HFF-Myc (cell line): ENCODE measurements around the gene RABL3.
A peak's percentile ranks its signal among the peaks of the same experiment; 100 is the strongest.
"Not testable (repeated sequence)": the region's sequence is repeated elsewhere in the genome, so short reads cannot be mapped to it uniquely, and the experiment has no call there.

ENCODE experiments used
- DNase-seq: peaks from one replicate; pipeline ENCODE4 v3.0.0-alpha.2; 2011; ENCODE audit warnings: low read depth; ENCODE audit errors: extremely low read depth
- H3K4me3 ChIP-seq: replicated peaks from 2 replicates; pipeline ENCODE4 v1.5.1; 2011; ENCODE audit warnings: low read depth, mild to moderate bottlenecking, control low read depth, low read length
- CTCF ChIP-seq: IDR thresholded peaks from 2 replicates; pipeline ENCODE4 v1.5.1; 2012; ENCODE audit warnings: mild to moderate bottlenecking, low read depth, low read length, control low read depth; ENCODE audit errors: missing control alignments

The RABL3 gene

DNA sequence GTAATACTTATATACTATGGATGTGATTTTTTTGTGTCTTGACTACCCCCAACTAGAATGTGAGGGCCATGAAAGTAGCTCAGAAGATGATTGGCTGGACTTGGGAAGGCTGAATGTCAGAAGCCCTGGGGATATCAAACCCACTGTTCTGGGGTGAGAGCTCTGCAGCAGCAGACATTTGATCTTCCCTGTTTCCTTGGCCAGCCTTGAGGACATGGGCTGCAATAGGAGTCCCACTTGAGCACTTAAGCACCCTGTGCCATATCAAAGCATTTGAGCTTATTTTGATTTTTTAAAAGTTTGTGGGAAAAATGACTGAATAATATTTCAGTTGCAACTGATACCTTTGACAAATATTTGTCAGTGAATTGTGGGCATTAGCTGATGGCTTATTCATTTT, 21.9 kb upstream of the RABL3 start:
- no peak for DNase-seq
- no peak overlapping the region for H3K4me3 ChIP-seq
- no peak for TF ChIP-seq CTCF

DNA sequence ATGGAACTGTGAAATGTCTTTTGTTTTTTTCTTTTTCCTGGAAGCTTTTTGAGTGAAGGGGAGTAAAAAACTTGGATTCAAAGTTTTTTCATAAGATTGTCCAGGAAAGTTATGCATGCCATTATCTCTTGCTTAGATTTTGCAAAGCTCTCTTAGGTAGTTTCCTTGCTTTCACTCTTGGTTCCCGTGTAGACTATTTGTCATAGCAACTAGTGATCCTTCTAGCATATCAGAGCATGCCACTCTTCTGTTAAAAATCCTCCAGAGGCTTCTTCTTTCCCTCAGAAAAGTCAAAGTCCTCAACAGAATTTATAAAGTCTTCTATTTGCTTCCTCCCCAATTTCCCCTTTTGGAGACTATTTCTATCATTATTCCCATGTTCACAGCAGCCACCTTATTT, 21.3 kb upstream of the RABL3 start:
- TF ChIP-seq CTCF: no peak
- no peak overlapping the region for H3K4me3 ChIP-seq
- DNase-seq: no peak

GRCh38 chr3:120762615-120763014, 20.3 kb upstream of the RABL3 start:
- DNase-seq: peak; percentile 30
- TF ChIP-seq CTCF: no peak
- H3K4me3 ChIP-seq: no peak overlapping the region

DNA sequence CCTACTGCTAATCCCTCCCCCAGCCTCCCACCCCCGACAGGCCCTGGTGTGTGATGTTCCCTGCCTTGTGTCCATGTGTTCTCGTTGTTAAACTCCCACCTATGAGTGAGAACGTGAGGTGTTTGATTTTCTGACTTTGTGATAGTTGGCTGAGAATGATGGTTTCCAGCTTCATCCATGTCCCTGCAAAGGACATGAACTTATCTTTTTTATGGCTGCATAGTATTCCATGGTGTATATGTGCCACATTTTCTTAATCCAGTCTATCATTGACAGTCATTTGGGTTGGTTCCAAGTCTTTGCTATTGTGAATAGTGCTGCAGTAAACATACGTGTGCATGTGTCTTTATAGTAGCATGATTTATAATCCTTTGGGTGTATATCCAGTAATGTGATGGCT, 16.2 kb upstream of the RABL3 start:
- DNase-seq, H3K4me3 ChIP-seq: not testable (repeated sequence)

- DNase-seq: no peak
- H3K4me3 ChIP-seq: no peak overlapping the region
- no peak for TF ChIP-seq CTCF
These were observed 13.7 kb upstream of the RABL3 start for GRCh38 chr3:120756061-120756460.

GRCh38 chr3:120753810-120754209, 11.5 kb upstream of the RABL3 start:
- no peak for TF ChIP-seq CTCF
- DNase-seq: no peak

GRCh38 chr3:120752865-120753264, 10.5 kb upstream of the RABL3 start:
- TF ChIP-seq CTCF: no peak
- DNase-seq: no peak

More at GRCh38 chr3:120753810-120754209, 11.5 kb upstream of the RABL3 start:
- H3K4me3 ChIP-seq: no peak overlapping the region

More at GRCh38 chr3:120752865-120753264, 10.5 kb upstream of the RABL3 start:
- H3K4me3 ChIP-seq: no peak overlapping the region
